Neuronal stem cell (in vitro differentiated cells): ENCODE data around the gene MAGI1.

Experiments
- DNase-seq: peaks from one replicate; pipeline ENCODE4 v3.0.0-alpha.2; 2013; ENCODE audit warnings: low spot score
- H2AFZ ChIP-seq: one replicate; pipeline ENCODE4 v1.6.1; 2013; ENCODE audit warnings: mild to moderate bottlenecking, low read length, inconsistent platforms
- H2AK5ac ChIP-seq: 2 replicates; pipeline ENCODE4 v1.6.1; 2013; ENCODE audit warnings: low read depth, mild to moderate bottlenecking, inconsistent platforms, low read length, moderate library complexity, mixed read lengths
- H2BK120ac ChIP-seq: 2 replicates; pipeline ENCODE4 v1.6.1; 2013; ENCODE audit warnings: low read depth, mild to moderate bottlenecking, inconsistent platforms, low read length, moderate library complexity, mixed read lengths
- H2BK12ac ChIP-seq: one replicate; pipeline ENCODE4 v1.6.1; 2013; ENCODE audit warnings: low read length, inconsistent platforms
- H2BK15ac ChIP-seq: 2 replicates; pipeline ENCODE4 v1.6.1; 2013; ENCODE audit warnings: mild to moderate bottlenecking, low read length, inconsistent platforms, mixed read lengths
- H2BK5ac ChIP-seq: one replicate; pipeline ENCODE4 v1.6.1; 2013; ENCODE audit warnings: inconsistent platforms, mild to moderate bottlenecking, low read length, moderate library complexity
- H3K14ac ChIP-seq: one replicate; pipeline ENCODE4 v1.6.1; 2013; ENCODE audit warnings: low read length, inconsistent platforms
- H3K18ac ChIP-seq: 2 replicates; pipeline ENCODE4 v1.6.1; 2013; ENCODE audit warnings: low read length, inconsistent platforms
- H3K23ac ChIP-seq: 2 replicates; pipeline ENCODE4 v1.6.1; 2013; ENCODE audit warnings: low read depth, mild to moderate bottlenecking, mixed read lengths, low read length, inconsistent platforms; ENCODE audit not compliant: poor library complexity
- H3K27ac ChIP-seq: replicated peaks from 3 replicates; pipeline ENCODE4 v1.5.1; 2013; ENCODE audit warnings: low read length, inconsistent platforms
- H3K27me3 ChIP-seq, 3 experiments: 2 replicates each; pipeline ENCODE4 v1.6.1; 2013; ENCODE audit warnings: low read length in 3 of 3, mild to moderate bottlenecking in 2 of 3, inconsistent platforms in 1 of 3, low read depth in 1 of 3, mixed read lengths in 1 of 3, moderate library complexity in 1 of 3; ENCODE audit not compliant: control insufficient read depth in 3 of 3, insufficient read depth in 3 of 3
- H3K36me3 ChIP-seq, 2 donors: replicated peaks in 1 of 2; 2 replicates each; pipeline ENCODE4 v1.6.1; 2013; ENCODE audit warnings: low read length in 2 of 2; ENCODE audit not compliant: control insufficient read depth in 2 of 2, insufficient read depth in 2 of 2
- H3K4ac ChIP-seq: 2 replicates; pipeline ENCODE4 v1.6.1; 2013; ENCODE audit warnings: inconsistent platforms, mild to moderate bottlenecking, low read length, moderate library complexity
- H3K4me1 ChIP-seq, 2 donors: 1 replicate in 1 of 2; 2 replicates in 1 of 2; pipeline ENCODE4 v1.6.1; 2013; ENCODE audit warnings: low read length in 2 of 2, low read depth in 1 of 2; ENCODE audit not compliant: control insufficient read depth in 2 of 2, insufficient read depth in 1 of 2
- H3K4me2 ChIP-seq: one replicate; pipeline ENCODE4 v1.6.1; 2013; ENCODE audit warnings: mild to moderate bottlenecking, low read length, inconsistent platforms; ENCODE audit not compliant: insufficient read depth, poor library complexity, severe bottlenecking
- H3K4me3 ChIP-seq, 2 donors: 2 replicates each; pipeline ENCODE4 v1.5.1; 2013; ENCODE audit warnings: low read length in 2 of 2, mild to moderate bottlenecking in 2 of 2, inconsistent platforms in 1 of 2, moderate library complexity in 1 of 2
- H3K79me1 ChIP-seq: one replicate; pipeline ENCODE4 v1.6.1; 2013; ENCODE audit warnings: low read depth, mild to moderate bottlenecking, inconsistent platforms, low read length, moderate library complexity
- H3K9ac ChIP-seq: one replicate; pipeline ENCODE4 v1.6.1; 2013; ENCODE audit warnings: mild to moderate bottlenecking, low read depth, low read length, inconsistent platforms; ENCODE audit not compliant: poor library complexity
- H3K9me3 ChIP-seq, 2 donors: replicated peaks in 1 of 2; 2 replicates each; pipeline versions ENCODE3 to v1.6.1; 2013; ENCODE audit warnings: low read length in 2 of 2, mild to moderate bottlenecking in 2 of 2, inconsistent platforms in 1 of 2, low read depth in 1 of 2, mixed read lengths in 1 of 2, moderate library complexity in 1 of 2; ENCODE audit not compliant: control insufficient read depth in 2 of 2, insufficient read depth in 1 of 2
- H4K8ac ChIP-seq: one replicate; pipeline ENCODE4 v1.6.1; 2013; ENCODE audit warnings: low read depth, mild to moderate bottlenecking, inconsistent platforms, low read length, moderate library complexity
- H4K91ac ChIP-seq: one replicate; pipeline ENCODE4 v1.6.1; 2013; ENCODE audit warnings: low read length, low read depth, mild to moderate bottlenecking, inconsistent platforms; ENCODE audit not compliant: poor library complexity
- WGBS, 2 donors: extraction: QIAGEN DNeasy Blood & Tissue Kit; methylation state at CpG; one replicate each; pipeline ENCODE4 v1.1.7; 2013; ENCODE audit warnings: missing lambda C conversion rate in 2 of 2, mixed read lengths in 1 of 2; ENCODE audit not compliant: insufficient read length in 2 of 2, insufficient replicate concordance in 1 of 2; ENCODE audit errors: extremely low coverage in 2 of 2; 5-methylcytosine and 5-hydroxymethylcytosine counted together

MAGI1 gene

GRCh38 chr3:65742914-65743313 lies 295.8 kb downstream of the MAGI1 start:
- Histone ChIP-seq H3K36me3 (no peaks in the 10 kb centered on the region), H2AFZ (no peak overlapping the region), H3K4me2 (no peak overlapping the region), H3K79me1 (no peaks in the 10 kb centered on the region), H2BK5ac (no peak overlapping the region), H3K14ac (no peak overlapping the region), H4K91ac (no peak overlapping the region), H3K9me3 (no peaks in the 10 kb centered on the region), H2AK5ac (no peak overlapping the region), H3K27me3 (no peaks in the 10 kb centered on the region), H2BK15ac (no peak overlapping the region), H2BK120ac (no peak overlapping the region), H4K8ac (no peak overlapping the region), H3K23ac (no peak overlapping the region), H3K4me1 (peaks cover 4% of the 10 kb centered on the region in 2 donors), H3K4ac (no peak overlapping the region), H2BK12ac (no peak overlapping the region), H3K9ac (no peak overlapping the region), H3K18ac (no peak overlapping the region), H3K27ac (no peak overlapping the region), H3K4me3 (no peak overlapping the region)
- WGBS, 2 donors, result no CpG with 5 or more reads among the region's 1 CpG
- no peak for DNase-seq

- H2AK5ac ChIP-seq, result no peak overlapping the region
- WGBS, 2 donors, result no CpG with 5 or more reads among the region's 4 CpGs
These were observed 297.2 kb downstream of the MAGI1 start for GRCh38 chr3:65741540-65741939.

GRCh38 chr3:65739901-65740541 lies 298.7 kb downstream of the MAGI1 start:
- H2BK120ac ChIP-seq, result no peak overlapping the region
- no peak overlapping the region for H3K4ac ChIP-seq
- H3K14ac ChIP-seq, result no peak overlapping the region
- H2AK5ac ChIP-seq, result no peak overlapping the region
- no peak for DNase-seq
- no peak overlapping the region for H3K4me2 ChIP-seq
- H3K36me3 ChIP-seq, result no peaks in the 10 kb centered on the region
- no peak overlapping the region for H3K9ac ChIP-seq
- H4K91ac ChIP-seq, result no peak overlapping the region
- H2AFZ ChIP-seq, result no peak overlapping the region
- H3K9me3 ChIP-seq, result no peaks in the 10 kb centered on the region
- H3K27me3 ChIP-seq, result no peaks in the 10 kb centered on the region
- H3K18ac ChIP-seq, result no peak overlapping the region
- H3K4me1 ChIP-seq, result peaks cover 2 to 4% of the 10 kb centered on the region in 2 donors
- H2BK5ac ChIP-seq, result no peak overlapping the region
- H4K8ac ChIP-seq, result no peak overlapping the region
- no peaks in the 10 kb centered on the region for H3K79me1 ChIP-seq
- H2BK15ac ChIP-seq, result no peak overlapping the region
- H2BK12ac ChIP-seq, result no peak overlapping the region
- no peak overlapping the region for H3K23ac ChIP-seq
- WGBS, 2 donors, result no CpG with 5 or more reads among the region's 3 CpGs
- H3K4me3 ChIP-seq, result no peak overlapping the region
- H3K27ac ChIP-seq, result no peak overlapping the region

More at GRCh38 chr3:65741540-65741939, 297.2 kb downstream of the MAGI1 start:
- no peak overlapping the region for H2BK120ac ChIP-seq
- H4K91ac ChIP-seq, result no peak overlapping the region
- peaks cover 2 to 4% of the 10 kb centered on the region in 2 donors for H3K4me1 ChIP-seq
- no peak overlapping the region for H2BK12ac ChIP-seq
- H3K9me3 ChIP-seq, result no peaks in the 10 kb centered on the region
- no peak overlapping the region for H3K27ac ChIP-seq
- no peak overlapping the region for H3K4me2 ChIP-seq
- H3K4me3 ChIP-seq, result no peak overlapping the region
- no peak overlapping the region for H2BK15ac ChIP-seq
- no peaks in the 10 kb centered on the region for H3K79me1 ChIP-seq
- no peak overlapping the region for H3K18ac ChIP-seq
- H3K23ac ChIP-seq, result no peak overlapping the region
- no peaks in the 10 kb centered on the region for H3K27me3 ChIP-seq
- H3K36me3 ChIP-seq, result no peaks in the 10 kb centered on the region
- no peak overlapping the region for H2BK5ac ChIP-seq
- no peak overlapping the region for H3K4ac ChIP-seq
- no peak overlapping the region for H3K14ac ChIP-seq
- H2AFZ ChIP-seq, result no peak overlapping the region
- H3K9ac ChIP-seq, result no peak overlapping the region
- DNase-seq, result no peak
- no peak overlapping the region for H4K8ac ChIP-seq

- H3K4me3 ChIP-seq, result no peak overlapping the region
- H2AK5ac ChIP-seq, result no peak overlapping the region
- no peak overlapping the region for H3K9ac ChIP-seq
- no peaks in the 10 kb centered on the region for H3K79me1 ChIP-seq
- H3K36me3 ChIP-seq, result no peaks in the 10 kb centered on the region
- no peak overlapping the region for H2BK15ac ChIP-seq
- no peak overlapping the region for H2BK120ac ChIP-seq
- no peak overlapping the region for H2BK5ac ChIP-seq
- H2BK12ac ChIP-seq, result no peak overlapping the region
- no peak overlapping the region for H3K14ac ChIP-seq
- no peak overlapping the region for H4K8ac ChIP-seq
- H3K27ac ChIP-seq, result no peak overlapping the region
- peaks cover 2 to 4% of the 10 kb centered on the region in 2 donors for H3K4me1 ChIP-seq
- DNase-seq, result no peak
- H2AFZ ChIP-seq, result no peak overlapping the region
- no peak overlapping the region for H3K23ac ChIP-seq
- no peak overlapping the region for H3K18ac ChIP-seq
- H3K4me2 ChIP-seq, result no peak overlapping the region
- H4K91ac ChIP-seq, result no peak overlapping the region
- no peaks in the 10 kb centered on the region for H3K27me3 ChIP-seq
- H3K9me3 ChIP-seq, result no peaks in the 10 kb centered on the region
- H3K4ac ChIP-seq, result no peak overlapping the region
- no CpG with 5 or more reads among the region's 1 CpG for WGBS, 2 donors
These were observed 303.9 kb downstream of the MAGI1 start for GRCh38 chr3:65734792-65735191.
